Esophagus (tissue), 2 donors: ENCODE data around the gene PREPL. TPM values are rescaled to one million over a fixed set of nuclear protein-coding genes. Genes with fewer than 3 reads are reported as not detected.
"Not testable (repeated sequence)": the region's sequence is repeated elsewhere in the genome, so short reads cannot be mapped to it uniquely, and the experiment has no call there.

Source experiments
- H3K27ac ChIP-seq, 2 donors: one replicate each; pipeline ENCODE4 v1.5.1; 2013; ENCODE audit warnings: low read depth in 2 of 2, mild to moderate bottlenecking in 2 of 2, inconsistent platforms in 1 of 2, low read length in 1 of 2, moderate library complexity in 1 of 2
- H3K27me3 ChIP-seq, 2 donors: one replicate each; pipeline ENCODE4 v1.6.1; 2013; ENCODE audit warnings: low read length in 2 of 2, control low read depth in 1 of 2, mild to moderate bottlenecking in 1 of 2; ENCODE audit not compliant: insufficient read depth in 2 of 2, control insufficient read depth in 1 of 2
- H3K36me3 ChIP-seq, 2 donors: one replicate each; pipeline ENCODE4 v1.6.1; 2013; ENCODE audit warnings: low read length in 1 of 2; ENCODE audit not compliant: control insufficient read depth in 2 of 2, insufficient read depth in 2 of 2
- H3K4me1 ChIP-seq, 2 donors: one replicate each; pipeline ENCODE4 v1.6.1; 2013; ENCODE audit warnings: low read length in 1 of 2; ENCODE audit not compliant: control insufficient read depth in 2 of 2, insufficient read depth in 2 of 2
- H3K4me3 ChIP-seq, 2 donors: one replicate each; pipeline ENCODE4 v1.5.1; 2013; ENCODE audit warnings: low read length in 2 of 2, mild to moderate bottlenecking in 2 of 2, low read depth in 1 of 2, moderate library complexity in 1 of 2
- H3K9me3 ChIP-seq, 2 donors: one replicate each; pipeline ENCODE4 v1.6.1; 2013; ENCODE audit warnings: mild to moderate bottlenecking in 2 of 2, low read depth in 1 of 2, low read length in 1 of 2, moderate library complexity in 1 of 2; ENCODE audit not compliant: control insufficient read depth in 2 of 2, insufficient read depth in 1 of 2
- WGBS, 2 donors: extraction: QIAGEN DNeasy Blood & Tissue Kit; methylation state at CpG; one replicate each; pipeline ENCODE4 v1.1.7; 2013; 5-methylcytosine and 5-hydroxymethylcytosine counted together
- polyA plus RNA-seq, 2 donors: library from polyadenylated mRNA; stranded (reverse); fragments of 200-250 nt; gene quantifications; one replicate each; pipeline ENCODE4 v1.2.3, GENCODE V29; 2013
- donor health status: healthy with polysubstance abuse.
- donor health status: Bipolar disorder and iron deficiency.

The PREPL gene
- polyA plus RNA-seq, 2 donors, result 4.2 to 8.4 TPM

- not testable (repeated sequence) for H3K27me3 ChIP-seq, H3K9me3 ChIP-seq, H3K4me3 ChIP-seq, H3K4me1 ChIP-seq, H3K36me3 ChIP-seq, H3K27ac ChIP-seq
- 91 to 94% methylated on average over 3 of the region's 3 CpGs for WGBS, 2 donors
These were observed 57.5 kb downstream of the PREPL start for GRCh38 chr2:44303766-44304165.

- no peaks in the 10 kb centered on the region for H3K4me1 ChIP-seq
- no peaks in the 10 kb centered on the region for H3K9me3 ChIP-seq
- no peak overlapping the region for H3K4me3 ChIP-seq
- WGBS, 2 donors, result 89 to 92% methylated on average over 5 of the region's 5 CpGs
- H3K27me3 ChIP-seq, result no peaks in the 10 kb centered on the region
- H3K36me3 ChIP-seq, result no peaks in the 10 kb centered on the region
- no peak overlapping the region for H3K27ac ChIP-seq
These were observed 60.2 kb downstream of the PREPL start for GRCh38 chr2:44301111-44301510.

GRCh38 chr2:44299635-44300034 is 61.7 kb downstream of the PREPL start:
- WGBS, 2 donors, result 65 to 66% methylated on average over 4 of the region's 4 CpGs
- H3K4me3 ChIP-seq, result no peak overlapping the region
- no peaks in the 10 kb centered on the region for H3K36me3 ChIP-seq
- H3K4me1 ChIP-seq, result no peaks in the 10 kb centered on the region
- no peaks in the 10 kb centered on the region for H3K9me3 ChIP-seq
- H3K27me3 ChIP-seq, result no peaks in the 10 kb centered on the region
- H3K27ac ChIP-seq, result no peak overlapping the region

GRCh38 chr2:44297431-44297830 is 63.9 kb downstream of the PREPL start:
- no peaks in the 10 kb centered on the region for H3K27me3 ChIP-seq
- H3K4me3 ChIP-seq, result no peak overlapping the region
- H3K27ac ChIP-seq, result no peak overlapping the region
- 86 to 90% methylated on average over 2 of the region's 2 CpGs for WGBS, 2 donors
- no peaks in the 10 kb centered on the region for H3K4me1 ChIP-seq
- H3K9me3 ChIP-seq, result no peaks in the 10 kb centered on the region
- no peaks in the 10 kb centered on the region for H3K36me3 ChIP-seq

GRCh38 chr2:44296653-44297052 is 64.6 kb downstream of the PREPL start:
- WGBS, 2 donors, result 86 to 89% methylated on average over 5 of the region's 5 CpGs
- Histone ChIP-seq H3K27ac (no peak overlapping the region), H3K4me3 (no peak overlapping the region), H3K9me3 (no peaks in the 10 kb centered on the region), H3K27me3 (no peaks in the 10 kb centered on the region), H3K4me1 (peaks cover 0 to under 1% of the 10 kb centered on the region in 2 donors), H3K36me3 (no peaks in the 10 kb centered on the region)

- no peak overlapping the region for H3K27ac ChIP-seq
- 75 to 80% methylated on average over 8 of the region's 8 CpGs for WGBS, 2 donors
- no peaks in the 10 kb centered on the region for H3K27me3 ChIP-seq
- no peaks in the 10 kb centered on the region for H3K9me3 ChIP-seq
- no peak overlapping the region for H3K4me3 ChIP-seq
- no peaks in the 10 kb centered on the region for H3K36me3 ChIP-seq
- peaks cover 0 to 3% of the 10 kb centered on the region in 2 donors for H3K4me1 ChIP-seq
These were observed 65.5 kb downstream of the PREPL start for GRCh38 chr2:44295633-44296359.

GRCh38 chr2:44295113-44295512 is 66.2 kb downstream of the PREPL start:
- H3K27ac ChIP-seq, result no peak overlapping the region
- no peak overlapping the region for H3K4me3 ChIP-seq
- WGBS, 2 donors, result 82% methylated on average over 5 of the region's 5 CpGs
- H3K27me3 ChIP-seq, result no peaks in the 10 kb centered on the region
- H3K4me1 ChIP-seq, result peaks cover 0 to 3% of the 10 kb centered on the region in 2 donors
- no peaks in the 10 kb centered on the region for H3K9me3 ChIP-seq
- no peaks in the 10 kb centered on the region for H3K36me3 ChIP-seq

GRCh38 chr2:44291281-44292248 is 69.7 kb downstream of the PREPL start:
- H3K4me1 ChIP-seq, result peaks cover 0 to 3% of the 10 kb centered on the region in 2 donors
- no peaks in the 10 kb centered on the region for H3K9me3 ChIP-seq
- no peaks in the 10 kb centered on the region for H3K36me3 ChIP-seq
- WGBS, 2 donors, result 25 to 26% methylated on average over 8 of the region's 8 CpGs
- H3K27ac ChIP-seq, result no peak overlapping the region
- no peaks in the 10 kb centered on the region for H3K27me3 ChIP-seq
- no peak overlapping the region for H3K4me3 ChIP-seq

- Histone ChIP-seq H3K27ac (no peak overlapping the region), H3K4me3 (no peak overlapping the region), H3K27me3 (no peaks in the 10 kb centered on the region), H3K4me1 (peaks cover 0 to 3% of the 10 kb centered on the region in 2 donors), H3K36me3 (no peaks in the 10 kb centered on the region), H3K9me3 (no peaks in the 10 kb centered on the region)
- WGBS, 2 donors, result 83 to 88% methylated on average over 4 of the region's 4 CpGs
These were observed 71.0 kb downstream of the PREPL start for GRCh38 chr2:44290261-44290660.
